Keratinocyte (primary cell): ENCODE data around the gene CSRP3.

Source experiments
- CTCF ChIP-seq, 3 experiments: IDR thresholded peaks in 1 of 3; conservative IDR thresholded peaks in 1 of 3; optimal IDR thresholded peaks in 1 of 3; 2 replicates in 2 of 3; 3 replicates in 1 of 3; pipeline versions ENCODE3 to v1.5.1; 2011; ENCODE audit warnings: low read length in 3 of 3, mild to moderate bottlenecking in 3 of 3, moderate library complexity in 2 of 3, control low read depth in 1 of 3, inconsistent platforms in 1 of 3; ENCODE audit not compliant: insufficient read depth in 2 of 3; ENCODE audit errors: extremely low read depth in 1 of 3
- EZH2 ChIP-seq: IDR thresholded peaks from one replicate; pipeline ENCODE4 v1.6.1; 2012; ENCODE audit warnings: inconsistent platforms, mild to moderate bottlenecking, low read length, moderate library complexity

- no peak for TF ChIP-seq CTCF (optimal IDR thresholded peaks at IDR 0.05 in 1 of 3, IDR thresholded peaks at IDR 0.05 in 1 of 3, conservative IDR thresholded peaks at IDR 0.05 in 1 of 3; ENCODE audit: extremely low read depth in 1 of 3, insufficient read depth in 2 of 3, low read length in 3 of 3)
- no peak for TF ChIP-seq EZH2
These were observed 38.2 kb downstream of the CSRP3 start for GRCh38 chr11:19163617-19164016.
